ENCODE data around the gene NHEJ1. TPM values are rescaled to one million over a fixed set of nuclear protein-coding genes. Genes with fewer than 3 reads are reported as not detected.

Gene NHEJ1
- total and polyA plus RNA-seq, 9 donors: 11.4 to 18.5 (median 14.1) TPM

GRCh38 chr2:219182331-219183150, 21.9 kb upstream of the NHEJ1 start:
- no peak overlapping the region for H3K27ac ChIP-seq (ENCODE audit: low read length)
- no peak for DNase-seq
- H3K9me3 ChIP-seq (replicated peaks; ENCODE audit: control insufficient read depth, low read depth, low read length): no peaks in the 10 kb centered on the region
- WGBS (ENCODE audit: insufficient coverage): 58% methylated on average over 4 of the region's 8 CpGs
- no peak overlapping the region for H3K4me3 ChIP-seq (ENCODE audit: low read length)
- H3K36me3 ChIP-seq (ENCODE audit: control insufficient read depth, insufficient read depth, low read length): peaks cover 49% of the 10 kb centered on the region
- H3K4me1 ChIP-seq (ENCODE audit: control insufficient read depth, insufficient read depth, low read length): peaks cover 10% of the 10 kb centered on the region
- H3K27me3 ChIP-seq (ENCODE audit: control insufficient read depth, insufficient read depth, low read length): no peaks in the 10 kb centered on the region

DNA sequence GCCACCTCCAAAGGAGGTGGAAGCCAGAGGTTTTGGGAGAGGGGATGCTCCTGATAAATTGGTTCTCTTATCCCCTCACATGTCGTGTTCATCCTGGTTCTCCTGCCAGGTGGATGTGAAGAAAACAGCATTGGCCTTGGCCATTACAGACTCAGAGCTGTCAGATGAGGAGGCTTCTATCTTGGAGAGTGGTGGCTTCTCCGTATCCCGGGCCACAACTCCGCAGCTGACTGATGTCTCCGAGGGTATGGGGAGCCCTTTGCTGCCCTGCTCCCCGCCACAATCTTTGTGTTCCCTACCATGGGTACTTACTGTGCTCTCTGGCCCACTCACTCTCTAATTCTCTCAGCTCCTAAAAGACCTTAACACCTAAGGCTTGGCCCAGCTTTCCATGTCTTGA, 20.9 kb upstream of the NHEJ1 start:
- no peak for DNase-seq
- Histone ChIP-seq H3K4me3 (ENCODE audit: low read length) (no peak overlapping the region), H3K4me1 (ENCODE audit: control insufficient read depth, insufficient read depth, low read length) (peaks cover 11% of the 10 kb centered on the region), H3K27me3 (ENCODE audit: control insufficient read depth, insufficient read depth, low read length) (no peaks in the 10 kb centered on the region), H3K27ac (ENCODE audit: low read length) (no peak overlapping the region), H3K9me3 (replicated peaks; ENCODE audit: control insufficient read depth, low read depth, low read length) (no peaks in the 10 kb centered on the region), H3K36me3 (ENCODE audit: control insufficient read depth, insufficient read depth, low read length) (peaks cover 49% of the 10 kb centered on the region)
- whole genome bisulfite sequencing (ENCODE audit: insufficient coverage): 100% methylated on average over 5 of the region's 6 CpGs

GRCh38 chr2:219180961-219181360, 20.3 kb upstream of the NHEJ1 start:
- no peak overlapping the region for H3K27ac ChIP-seq (ENCODE audit: low read length)
- H3K36me3 ChIP-seq (ENCODE audit: control insufficient read depth, insufficient read depth, low read length): peaks cover 49% of the 10 kb centered on the region
- no peak for DNase-seq
- H3K4me1 ChIP-seq (ENCODE audit: control insufficient read depth, insufficient read depth, low read length): peaks cover 13% of the 10 kb centered on the region
- 94% methylated on average over 5 of the region's 5 CpGs for whole genome bisulfite sequencing (ENCODE audit: insufficient coverage)
- no peaks in the 10 kb centered on the region for H3K9me3 ChIP-seq (replicated peaks; ENCODE audit: control insufficient read depth, low read depth, low read length)
- H3K4me3 ChIP-seq (ENCODE audit: low read length): no peak overlapping the region
- no peaks in the 10 kb centered on the region for H3K27me3 ChIP-seq (ENCODE audit: control insufficient read depth, insufficient read depth, low read length)

- peaks cover 51% of the 10 kb centered on the region for H3K36me3 ChIP-seq (ENCODE audit: control insufficient read depth, insufficient read depth, low read length)
- peaks cover 18% of the 10 kb centered on the region for H3K4me1 ChIP-seq (ENCODE audit: control insufficient read depth, insufficient read depth, low read length)
- no peak overlapping the region for H3K4me3 ChIP-seq (ENCODE audit: low read length)
- no peaks in the 10 kb centered on the region for H3K27me3 ChIP-seq (ENCODE audit: control insufficient read depth, insufficient read depth, low read length)
- DNase-seq: no peak
- 100% methylated on average over 6 of the region's 9 CpGs for WGBS (ENCODE audit: insufficient coverage)
- no peaks in the 10 kb centered on the region for H3K9me3 ChIP-seq (replicated peaks; ENCODE audit: control insufficient read depth, low read depth, low read length)
- H3K27ac ChIP-seq (ENCODE audit: low read length): no peak overlapping the region
Measured at GRCh38 chr2:219179601-219180465, 19.2 kb upstream of the NHEJ1 start.

DNA sequence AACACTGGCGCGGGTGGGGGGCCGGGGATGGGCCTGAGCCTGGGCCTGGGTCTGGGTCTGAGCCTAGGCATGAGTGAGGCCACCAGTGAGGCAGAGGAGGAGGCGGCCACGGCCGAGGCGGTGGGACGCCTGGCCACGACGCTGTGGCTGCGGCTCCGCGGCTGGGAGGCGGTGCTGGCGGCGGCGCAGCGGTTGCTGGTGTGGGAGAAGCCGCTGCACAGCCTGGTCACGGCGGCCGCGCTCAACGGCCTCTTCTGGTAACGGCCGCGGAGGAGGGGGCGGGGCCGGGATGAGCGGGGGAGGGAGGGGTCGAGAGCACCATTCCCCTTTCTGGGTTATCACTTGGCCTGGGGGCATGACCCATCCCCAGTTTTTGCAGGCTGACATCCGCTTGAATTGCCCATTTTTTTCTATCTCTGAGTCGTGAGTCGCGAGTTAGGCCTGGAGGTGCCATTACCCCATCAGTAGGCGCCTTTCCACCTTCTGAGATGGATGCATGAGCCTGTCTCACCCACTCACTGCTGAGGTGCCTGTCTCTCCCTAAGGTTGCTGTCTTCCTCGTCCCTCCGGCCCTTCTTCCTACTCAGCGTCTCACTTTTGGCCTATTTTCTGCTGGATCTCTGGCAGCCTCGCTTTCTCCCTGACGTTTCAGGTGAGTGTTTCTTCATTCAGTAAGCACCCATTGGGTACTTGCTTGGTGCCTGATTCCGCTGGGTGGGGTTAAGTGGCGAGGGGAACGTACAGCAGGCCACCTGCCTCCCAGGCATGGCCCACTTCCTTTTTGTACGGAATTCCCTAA, 18.0 kb upstream of the NHEJ1 start:
- DNase-seq: peak; percentile 57
- Histone ChIP-seq H3K9me3 (replicated peaks; ENCODE audit: control insufficient read depth, low read depth, low read length) (no peaks in the 10 kb centered on the region), H3K36me3 (ENCODE audit: control insufficient read depth, insufficient read depth, low read length) (peaks cover 58% of the 10 kb centered on the region), H3K27ac (ENCODE audit: low read length) (peak overlapping the region; percentile 47), H3K4me3 (ENCODE audit: low read length) (peak overlapping the region; percentile 57), H3K27me3 (ENCODE audit: control insufficient read depth, insufficient read depth, low read length) (no peaks in the 10 kb centered on the region), H3K4me1 (ENCODE audit: control insufficient read depth, insufficient read depth, low read length) (peaks cover 18% of the 10 kb centered on the region)
- under 1% methylated on average over 32 of the region's 45 CpGs for WGBS (ENCODE audit: insufficient coverage)

- Histone ChIP-seq H3K36me3 (ENCODE audit: control insufficient read depth, insufficient read depth, low read length) (peaks cover 58% of the 10 kb centered on the region), H3K4me1 (ENCODE audit: control insufficient read depth, insufficient read depth, low read length) (peaks cover 18% of the 10 kb centered on the region), H3K4me3 (ENCODE audit: low read length) (peak within 1 kb of the TSS; percentile 80), H3K27ac (ENCODE audit: low read length) (peak within 1 kb of the TSS; percentile 99), H3K27me3 (ENCODE audit: control insufficient read depth, insufficient read depth, low read length) (no peaks in the 10 kb centered on the region), H3K9me3 (replicated peaks; ENCODE audit: control insufficient read depth, low read depth, low read length) (no peaks in the 10 kb centered on the region)
- WGBS (ENCODE audit: insufficient coverage): under 1% methylated on average over 58 of the region's 67 CpGs
- peak; percentile 95 for DNase-seq
Measured at GRCh38 chr2:219177552-219178376, 17.1 kb upstream of the NHEJ1 start, which contains the start of gene RETREG2. Gene RETREG2 (plus strand): TSS chr2:219178275. CDS start chr2:219178353, 78 bp downstream.

- Histone ChIP-seq H3K9me3 (replicated peaks; ENCODE audit: control insufficient read depth, low read depth, low read length) (no peaks in the 10 kb centered on the region), H3K4me1 (ENCODE audit: control insufficient read depth, insufficient read depth, low read length) (peaks cover 18% of the 10 kb centered on the region), H3K36me3 (ENCODE audit: control insufficient read depth, insufficient read depth, low read length) (peaks cover 58% of the 10 kb centered on the region), H3K4me3 (ENCODE audit: low read length) (peak within 1 kb of the TSS; percentile 80), H3K27ac (ENCODE audit: low read length) (peak within 1 kb of the TSS; percentile 99), H3K27me3 (ENCODE audit: control insufficient read depth, insufficient read depth, low read length) (no peaks in the 10 kb centered on the region)
- 0% methylated on average over 59 of the region's 69 CpGs for WGBS (ENCODE audit: insufficient coverage)
- peak; percentile 94 for DNase-seq
Measured at GRCh38 chr2:219176818-219177551, 16.4 kb upstream of the NHEJ1 start, which contains the start of gene CNPPD1. Gene CNPPD1 (minus strand): TSS chr2:219176925. CDS start chr2:219176828, 97 bp downstream.

- peaks cover 58% of the 10 kb centered on the region for H3K36me3 ChIP-seq (ENCODE audit: control insufficient read depth, insufficient read depth, low read length)
- H3K9me3 ChIP-seq (replicated peaks; ENCODE audit: control insufficient read depth, low read depth, low read length): no peaks in the 10 kb centered on the region
- H3K4me1 ChIP-seq (ENCODE audit: control insufficient read depth, insufficient read depth, low read length): peaks cover 21% of the 10 kb centered on the region
- WGBS (ENCODE audit: insufficient coverage): 2% methylated on average over 33 of the region's 45 CpGs
- peak; percentile 64 for DNase-seq
- H3K27ac ChIP-seq (ENCODE audit: low read length): peak overlapping the region; percentile 99
- peak overlapping the region; percentile 80 for H3K4me3 ChIP-seq (ENCODE audit: low read length)
- H3K27me3 ChIP-seq (ENCODE audit: control insufficient read depth, insufficient read depth, low read length): no peaks in the 10 kb centered on the region
Measured at GRCh38 chr2:219175928-219176817, 15.6 kb upstream of the NHEJ1 start.
